ENCODE measurements around the gene ZNRF3. TPM values are rescaled to one million over a fixed set of nuclear protein-coding genes. Genes with fewer than 3 reads are reported as not detected.

The ZNRF3 gene
- total RNA-seq, 1 donor from 2014 or later, result 7.9 TPM

- Histone ChIP-seq H3K4me1 (no peaks in the 10 kb centered on the region), H3K36me3 (no peaks in the 10 kb centered on the region), H3K9me3 (no peaks in the 10 kb centered on the region), H3K4me3 (no peak overlapping the region), H3K27me3 (no peaks in the 10 kb centered on the region), H3K27ac (no peak overlapping the region)
- intact Hi-C loops (cut with DNase I), result no loop called here
- no peak for DNase-seq (ENCODE audit: extremely low spot score in 2 of 2)
- TF ChIP-seq CTCF (IDR thresholded peaks at IDR 0.05), result no peak
- no peak for TF ChIP-seq POLR2A (IDR thresholded peaks at IDR 0.05)
- TF ChIP-seq POLR2AphosphoS5 (IDR thresholded peaks at IDR 0.05; ENCODE audit: insufficient read depth in 1 of 2, low read depth in 1 of 2), result no peak
These were observed 86.2 kb downstream of the ZNRF3 start for GRCh38 chr22:28969401-28970168.

- no peak for DNase-seq (ENCODE audit: extremely low spot score in 2 of 2)
- H3K36me3 ChIP-seq, result no peaks in the 10 kb centered on the region
- intact Hi-C loops (cut with DNase I), result no loop called here
- no peak overlapping the region for H3K27ac ChIP-seq
- peaks cover 28% of the 10 kb centered on the region for H3K4me1 ChIP-seq
- no peak overlapping the region for H3K4me3 ChIP-seq
- H3K27me3 ChIP-seq, result no peaks in the 10 kb centered on the region
- TF ChIP-seq CTCF (IDR thresholded peaks at IDR 0.05), result no peak
- no peak for TF ChIP-seq POLR2A (IDR thresholded peaks at IDR 0.05)
- no peak for TF ChIP-seq POLR2AphosphoS5 (IDR thresholded peaks at IDR 0.05; ENCODE audit: insufficient read depth in 1 of 2, low read depth in 1 of 2)
- no peaks in the 10 kb centered on the region for H3K9me3 ChIP-seq
These were observed 90.0 kb downstream of the ZNRF3 start for GRCh38 chr22:28973352-28973751.

GRCh38 chr22:28977060-28977459 is 93.7 kb downstream of the ZNRF3 start:
- Histone ChIP-seq H3K27me3 (no peaks in the 10 kb centered on the region), H3K36me3 (no peaks in the 10 kb centered on the region), H3K4me1 (peaks cover 44% of the 10 kb centered on the region), H3K27ac (peak overlapping the region; percentile 78), H3K4me3 (no peak overlapping the region), H3K9me3 (no peaks in the 10 kb centered on the region)
- DNase-seq (ENCODE audit: extremely low spot score in 2 of 2), result no peak
- intact Hi-C loops (cut with DNase I), result no loop called here
- TF ChIP-seq POLR2A (IDR thresholded peaks at IDR 0.05), result no peak
- no peak for TF ChIP-seq POLR2AphosphoS5 (IDR thresholded peaks at IDR 0.05; ENCODE audit: insufficient read depth in 1 of 2, low read depth in 1 of 2)
- TF ChIP-seq CTCF (IDR thresholded peaks at IDR 0.05), result no peak

GRCh38 chr22:28977481-28977971 is 94.2 kb downstream of the ZNRF3 start:
- Histone ChIP-seq H3K4me3 (no peak overlapping the region), H3K36me3 (no peaks in the 10 kb centered on the region), H3K9me3 (no peaks in the 10 kb centered on the region), H3K4me1 (peaks cover 44% of the 10 kb centered on the region), H3K27ac (peak overlapping the region; percentile 78), H3K27me3 (no peaks in the 10 kb centered on the region)
- TF ChIP-seq POLR2A (IDR thresholded peaks at IDR 0.05), result no peak
- no peak for TF ChIP-seq CTCF (IDR thresholded peaks at IDR 0.05)
- TF ChIP-seq POLR2AphosphoS5 (IDR thresholded peaks at IDR 0.05; ENCODE audit: insufficient read depth in 1 of 2, low read depth in 1 of 2), result no peak
- no peak for DNase-seq (ENCODE audit: extremely low spot score in 2 of 2)
- intact Hi-C loops (cut with DNase I), result no loop called here

GRCh38 chr22:28978158-28978557 is 94.8 kb downstream of the ZNRF3 start:
- H3K36me3 ChIP-seq, result no peaks in the 10 kb centered on the region
- intact Hi-C loops (cut with DNase I), result no loop called here
- no peaks in the 10 kb centered on the region for H3K9me3 ChIP-seq
- DNase-seq (ENCODE audit: extremely low spot score in 2 of 2), result no peak
- H3K27me3 ChIP-seq, result no peaks in the 10 kb centered on the region
- H3K4me1 ChIP-seq, result peaks cover 49% of the 10 kb centered on the region
- TF ChIP-seq POLR2AphosphoS5 (IDR thresholded peaks at IDR 0.05; ENCODE audit: insufficient read depth in 1 of 2, low read depth in 1 of 2) (no peak), POLR2A (IDR thresholded peaks at IDR 0.05) (no peak), CTCF (IDR thresholded peaks at IDR 0.05) (no peak)
- no peak overlapping the region for H3K4me3 ChIP-seq
- peak overlapping the region; percentile 78 for H3K27ac ChIP-seq
